CMK (cell line): Measurements from ENCODE around the gene PRKCB.
A peak's percentile ranks its signal among the peaks of the same experiment; 100 is the strongest.
"Not testable (repeated sequence)": the region's sequence is repeated elsewhere in the genome, so short reads cannot be mapped to it uniquely, and the experiment has no call there.

Source experiments
- DNase-seq: peaks from one replicate; pipeline ENCODE4 v3.0.0-alpha.2; 2010; ENCODE audit warnings: low read depth

PRKCB gene

GRCh38 chr16:24135624-24136565, 300.1 kb downstream of the PRKCB start:
- DNase-seq = peak; percentile 76

- no peak for DNase-seq
These were observed 302.2 kb downstream of the PRKCB start for GRCh38 chr16:24138024-24138423.

GRCh38 chr16:24138575-24138974, 302.8 kb downstream of the PRKCB start:
- DNase-seq = no peak

GRCh38 chr16:24139282-24139681, 303.5 kb downstream of the PRKCB start:
- DNase-seq = no peak

- no peak for DNase-seq
These were observed 304.9 kb downstream of the PRKCB start for GRCh38 chr16:24140730-24141129.

- DNase-seq = no peak
These were observed 305.7 kb downstream of the PRKCB start for GRCh38 chr16:24141466-24141865.

- DNase-seq = no peak
These were observed 306.1 kb downstream of the PRKCB start for GRCh38 chr16:24141917-24142316.

- no peak for DNase-seq
These were observed 310.1 kb downstream of the PRKCB start for GRCh38 chr16:24145927-24146326.

GRCh38 chr16:24146518-24146917, 310.7 kb downstream of the PRKCB start:
- DNase-seq = no peak

GRCh38 chr16:24149102-24149501, 313.3 kb downstream of the PRKCB start:
- no peak for DNase-seq

- DNase-seq = no peak
These were observed 314.5 kb downstream of the PRKCB start for GRCh38 chr16:24150282-24150681.

GRCh38 chr16:24151482-24151939, 315.7 kb downstream of the PRKCB start:
- no peak for DNase-seq

GRCh38 chr16:24152048-24152447, 316.3 kb downstream of the PRKCB start:
- not testable (repeated sequence) for DNase-seq

GRCh38 chr16:24152826-24153225, 317.0 kb downstream of the PRKCB start:
- DNase-seq = no peak

GRCh38 chr16:24156777-24157176, 321.0 kb downstream of the PRKCB start:
- no peak for DNase-seq

- no peak for DNase-seq
These were observed 328.2 kb downstream of the PRKCB start for GRCh38 chr16:24163935-24164334.

- no peak for DNase-seq
These were observed 328.6 kb downstream of the PRKCB start for GRCh38 chr16:24164416-24164815.

- no peak for DNase-seq
These were observed 329.5 kb downstream of the PRKCB start for GRCh38 chr16:24165273-24165672.

GRCh38 chr16:24166661-24167528, 331.1 kb downstream of the PRKCB start:
- no peak for DNase-seq

- DNase-seq = no peak
These were observed 333.1 kb downstream of the PRKCB start for GRCh38 chr16:24168856-24169255.

GRCh38 chr16:24170407-24170806, 334.6 kb downstream of the PRKCB start:
- no peak for DNase-seq

GRCh38 chr16:24174504-24174903, 338.7 kb downstream of the PRKCB start:
- no peak for DNase-seq

- DNase-seq = no peak
These were observed 339.2 kb downstream of the PRKCB start for GRCh38 chr16:24174957-24175356.
